HG03571 (cell line): ENCODE measurements around the gene TMTC1.

Experiments
- ATAC-seq: cut with Tn5 transposase; IDR thresholded peaks from one replicate; pipeline ENCODE4 v1.9.1; 2021; ENCODE audit not compliant: unreplicated experiment

Gene TMTC1

DNA sequence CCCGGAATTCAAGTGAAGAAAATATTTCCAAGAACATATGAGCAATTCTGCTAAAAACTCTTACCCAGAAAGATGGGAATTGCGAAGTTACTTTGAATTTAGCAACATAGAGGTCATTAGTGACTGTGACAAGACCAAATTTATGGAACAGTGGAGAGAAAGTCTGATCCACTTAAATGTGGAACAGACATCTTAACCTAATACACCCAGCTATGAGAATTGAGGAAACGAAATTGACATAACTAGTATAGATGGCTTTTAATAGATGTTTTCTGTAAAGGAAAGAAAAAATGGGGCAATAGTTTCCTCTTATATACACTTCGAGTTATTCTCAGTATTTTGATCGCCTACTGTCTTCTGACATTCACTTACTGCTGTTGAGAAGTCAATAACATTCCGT is 290.9 kb downstream of the TMTC1 start:
- no peak for ATAC-seq

DNA sequence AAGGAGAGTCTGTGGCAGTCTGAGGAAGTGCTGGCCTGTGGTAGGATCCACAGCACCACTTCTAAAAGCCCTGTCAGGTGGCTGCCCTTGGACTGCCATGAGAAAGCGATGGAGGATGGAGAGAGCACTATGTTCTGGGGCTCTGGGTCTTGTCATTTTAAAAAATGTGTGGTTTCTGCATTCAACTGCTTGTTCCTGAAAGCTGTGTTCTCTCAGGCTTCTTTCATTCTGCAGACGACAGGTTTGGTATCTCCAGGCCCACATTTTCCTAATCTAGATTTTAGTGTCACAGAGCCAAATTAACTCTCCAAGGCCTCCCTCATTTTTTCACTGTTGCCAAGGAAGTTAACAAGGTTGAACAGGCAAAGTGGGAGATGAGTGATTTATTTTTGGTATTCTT is 296.8 kb downstream of the TMTC1 start:
- no peak for ATAC-seq

DNA sequence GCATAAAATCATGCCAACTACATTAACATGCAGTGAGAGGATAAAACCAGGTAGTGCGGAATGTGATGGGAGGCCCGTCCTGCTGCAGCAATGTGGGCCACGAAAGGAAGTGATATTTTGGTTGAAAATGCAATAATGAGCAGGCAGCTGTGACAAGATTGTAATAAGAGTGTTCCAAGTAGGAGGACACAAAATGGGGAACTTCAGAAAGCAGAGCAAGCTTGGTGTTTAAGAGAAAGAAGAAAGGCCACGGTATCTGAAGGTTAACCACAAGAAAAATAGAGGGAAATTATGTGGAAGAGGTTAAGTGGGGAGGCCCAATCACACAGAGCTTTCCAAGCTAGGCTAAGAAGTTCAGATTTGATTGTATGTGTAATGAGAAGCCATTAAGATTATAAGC is 320.5 kb downstream of the TMTC1 start:
- no peak for ATAC-seq

DNA sequence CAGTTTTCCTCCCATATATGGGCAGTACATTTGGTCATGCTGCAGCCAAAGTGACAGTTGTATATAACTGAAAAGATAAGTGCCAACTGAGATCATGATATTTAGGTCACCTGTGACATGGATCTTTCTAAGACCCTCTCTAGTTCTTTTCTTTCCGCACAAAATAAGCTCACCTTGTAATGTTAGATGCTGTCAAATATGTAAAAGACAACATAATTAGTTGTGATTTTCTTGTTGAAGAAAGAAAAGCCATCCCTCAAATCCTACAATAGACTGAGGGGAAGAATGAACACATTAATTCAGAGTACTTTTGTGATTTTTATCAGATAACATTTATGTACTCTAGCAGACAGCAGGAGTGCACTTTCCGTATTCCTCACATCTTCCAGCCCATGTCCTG is 323.7 kb downstream of the TMTC1 start:
- no peak for ATAC-seq

DNA sequence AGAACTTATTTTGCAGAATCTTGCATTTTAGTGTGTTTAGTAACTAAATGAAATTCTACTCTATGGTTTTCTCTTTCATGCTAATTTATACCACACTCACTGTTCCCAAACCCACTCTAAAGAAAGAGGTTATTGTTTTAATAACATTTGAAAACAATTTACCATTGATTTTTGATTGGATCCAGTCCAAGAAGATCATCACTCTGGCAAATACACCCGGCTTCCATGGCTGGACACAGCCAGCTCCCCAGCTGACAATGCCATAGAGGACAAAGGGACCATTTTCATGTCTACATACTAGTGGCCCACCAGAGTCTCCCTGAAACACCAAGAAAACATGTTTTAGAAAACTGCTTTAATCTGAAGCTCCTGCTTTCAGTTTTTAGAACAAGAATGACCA is 328.7 kb downstream of the TMTC1 start:
- no peak for ATAC-seq

DNA sequence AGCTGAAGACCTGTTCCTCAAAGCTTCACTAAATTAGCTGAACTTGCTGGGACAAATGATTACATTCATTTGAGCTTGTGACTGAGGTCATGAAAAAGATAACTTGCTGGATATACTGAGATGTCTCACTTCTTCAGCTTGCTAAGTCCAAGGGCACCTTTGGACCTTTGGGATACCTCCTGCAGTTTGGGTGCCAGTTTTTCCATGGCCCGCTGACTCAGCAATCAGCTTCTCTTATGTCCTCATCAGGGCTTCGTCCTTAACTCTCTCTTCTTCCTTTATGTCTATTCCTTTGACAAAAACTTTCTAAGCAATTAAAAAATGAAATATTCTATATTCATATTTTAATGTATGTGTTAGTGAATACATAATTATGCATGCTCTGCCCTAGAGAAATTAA is 331.9 kb downstream of the TMTC1 start:
- ATAC-seq, result no peak
